Duodenal mucosa (tissue), 2 donors: ENCODE data around the gene UNC13A.

Experiments used
- H3K27ac ChIP-seq: one replicate; pipeline ENCODE4 v1.7.0; 2013; ENCODE audit warnings: low read depth, low read length
- H3K27me3 ChIP-seq, 2 donors: one replicate each; pipeline ENCODE4 v1.7.0; 2013; ENCODE audit warnings: low read length in 2 of 2, control low read depth in 1 of 2; ENCODE audit not compliant: insufficient read depth in 2 of 2, control insufficient read depth in 1 of 2
- H3K36me3 ChIP-seq, 2 donors: one replicate each; pipeline ENCODE4 v1.7.0; 2013; ENCODE audit warnings: low read length in 2 of 2, control low read depth in 1 of 2; ENCODE audit not compliant: insufficient read depth in 2 of 2, control insufficient read depth in 1 of 2
- H3K4me1 ChIP-seq, 2 donors: one replicate each; pipeline ENCODE4 v1.7.0; 2013; ENCODE audit warnings: low read length in 2 of 2, control low read depth in 1 of 2; ENCODE audit not compliant: insufficient read depth in 2 of 2, control insufficient read depth in 1 of 2
- H3K4me3 ChIP-seq, 2 donors: one replicate each; pipeline ENCODE4 v1.7.0; 2013; ENCODE audit warnings: low read length in 2 of 2, low read depth in 1 of 2
- H3K9ac ChIP-seq, 2 donors: one replicate each; pipeline ENCODE4 v1.7.0; 2013; ENCODE audit warnings: low read length in 2 of 2, low read depth in 1 of 2
- H3K9me3 ChIP-seq, 2 donors: one replicate each; pipeline ENCODE4 v1.7.0; 2013; ENCODE audit warnings: low read length in 2 of 2, control low read depth in 1 of 2; ENCODE audit not compliant: control insufficient read depth in 1 of 2

UNC13A gene

GRCh38 chr19:17685451-17686022 is 2.6 kb downstream of the UNC13A start:
- Histone ChIP-seq H3K9me3 (no peaks in the 10 kb centered on the region), H3K36me3 (no peaks in the 10 kb centered on the region), H3K4me3 (no peak overlapping the region), H3K9ac (no peak overlapping the region), H3K4me1 (peaks cover 0 to 3% of the 10 kb centered on the region in 2 donors), H3K27me3 (peaks cover 44 to 46% of the 10 kb centered on the region in 2 donors), H3K27ac (no peak overlapping the region)

GRCh38 chr19:17684256-17684655 is 3.9 kb downstream of the UNC13A start:
- no peaks in the 10 kb centered on the region for H3K9me3 ChIP-seq
- peaks cover 0 to 3% of the 10 kb centered on the region in 2 donors for H3K4me1 ChIP-seq
- peaks cover 46 to 52% of the 10 kb centered on the region in 2 donors for H3K27me3 ChIP-seq
- no peak overlapping the region for H3K4me3 ChIP-seq
- H3K9ac ChIP-seq, result no peak overlapping the region
- no peak overlapping the region for H3K27ac ChIP-seq
- no peaks in the 10 kb centered on the region for H3K36me3 ChIP-seq

- Histone ChIP-seq H3K27ac (no peak overlapping the region), H3K9me3 (no peaks in the 10 kb centered on the region), H3K27me3 (peaks cover 40 to 46% of the 10 kb centered on the region in 2 donors), H3K9ac (no peak overlapping the region), H3K36me3 (no peaks in the 10 kb centered on the region), H3K4me1 (peaks cover 0 to 3% of the 10 kb centered on the region in 2 donors), H3K4me3 (no peak overlapping the region)
Observed at GRCh38 chr19:17683078-17683477, 5.1 kb downstream of the UNC13A start.

GRCh38 chr19:17682273-17682672 is 5.9 kb downstream of the UNC13A start:
- Histone ChIP-seq H3K9ac (no peak overlapping the region), H3K4me3 (no peak overlapping the region), H3K27me3 (peaks cover 31 to 40% of the 10 kb centered on the region in 2 donors), H3K27ac (no peak overlapping the region), H3K9me3 (no peaks in the 10 kb centered on the region), H3K4me1 (peaks cover 0 to 3% of the 10 kb centered on the region in 2 donors), H3K36me3 (no peaks in the 10 kb centered on the region)

GRCh38 chr19:17681505-17682125 is 6.5 kb downstream of the UNC13A start:
- H3K36me3 ChIP-seq, result no peaks in the 10 kb centered on the region
- H3K4me1 ChIP-seq, result peaks cover 0 to 3% of the 10 kb centered on the region in 2 donors
- H3K27ac ChIP-seq, result no peak overlapping the region
- peaks cover 26 to 36% of the 10 kb centered on the region in 2 donors for H3K27me3 ChIP-seq
- H3K4me3 ChIP-seq, result no peak overlapping the region
- H3K9me3 ChIP-seq, result no peaks in the 10 kb centered on the region
- H3K9ac ChIP-seq, result no peak overlapping the region

- H3K27ac ChIP-seq, result no peak overlapping the region
- no peak overlapping the region for H3K4me3 ChIP-seq
- no peaks in the 10 kb centered on the region for H3K9me3 ChIP-seq
- no peak overlapping the region for H3K9ac ChIP-seq
- H3K36me3 ChIP-seq, result no peaks in the 10 kb centered on the region
- peaks cover 15 to 27% of the 10 kb centered on the region in 2 donors for H3K27me3 ChIP-seq
- H3K4me1 ChIP-seq, result no peaks in the 10 kb centered on the region
Observed at GRCh38 chr19:17680230-17680722, 7.9 kb downstream of the UNC13A start.

GRCh38 chr19:17679526-17680229 is 8.5 kb downstream of the UNC13A start:
- no peaks in the 10 kb centered on the region for H3K36me3 ChIP-seq
- H3K9ac ChIP-seq, result no peak overlapping the region
- H3K27ac ChIP-seq, result no peak overlapping the region
- H3K4me1 ChIP-seq, result no peaks in the 10 kb centered on the region
- H3K27me3 ChIP-seq, result peaks cover 13 to 23% of the 10 kb centered on the region in 2 donors
- no peaks in the 10 kb centered on the region for H3K9me3 ChIP-seq
- no peak overlapping the region for H3K4me3 ChIP-seq

GRCh38 chr19:17678836-17679235 is 9.3 kb downstream of the UNC13A start:
- H3K36me3 ChIP-seq, result no peaks in the 10 kb centered on the region
- H3K9ac ChIP-seq, result no peak overlapping the region

GRCh38 chr19:17677002-17677401 is 11.2 kb downstream of the UNC13A start:
- Histone ChIP-seq H3K9me3 (no peaks in the 10 kb centered on the region), H3K27me3 (peaks cover 6 to 12% of the 10 kb centered on the region in 2 donors)

More at GRCh38 chr19:17678836-17679235, 9.3 kb downstream of the UNC13A start:
- no peaks in the 10 kb centered on the region for H3K9me3 ChIP-seq
- no peaks in the 10 kb centered on the region for H3K4me1 ChIP-seq
- no peak overlapping the region for H3K4me3 ChIP-seq
- H3K27me3 ChIP-seq, result peaks cover 10 to 15% of the 10 kb centered on the region in 2 donors
- no peak overlapping the region for H3K27ac ChIP-seq

GRCh38 chr19:17676295-17676694 is 11.9 kb downstream of the UNC13A start:
- Histone ChIP-seq H3K9me3 (no peaks in the 10 kb centered on the region), H3K9ac (no peak overlapping the region), H3K36me3 (no peaks in the 10 kb centered on the region), H3K4me1 (no peaks in the 10 kb centered on the region), H3K4me3 (no peak overlapping the region), H3K27me3 (peaks cover 4 to 9% of the 10 kb centered on the region in 2 donors), H3K27ac (no peak overlapping the region)

More at GRCh38 chr19:17677002-17677401, 11.2 kb downstream of the UNC13A start:
- Histone ChIP-seq H3K27ac (no peak overlapping the region), H3K4me3 (no peak overlapping the region), H3K4me1 (no peaks in the 10 kb centered on the region), H3K9ac (no peak overlapping the region), H3K36me3 (no peaks in the 10 kb centered on the region)
